Ecto neural progenitor cell (in vitro differentiated cells): ENCODE results near the gene IRS1.

Experiments used
- DNase-seq: peaks from one replicate; pipeline ENCODE4 v3.0.0-alpha.2; 2018; ENCODE audit warnings: low spot score

The IRS1 gene

GRCh38 chr2:226687641-226688253 lies 111.9 kb downstream of the IRS1 start:
- DNase-seq, result no peak

GRCh38 chr2:226684563-226684959 lies 115.1 kb downstream of the IRS1 start:
- no peak for DNase-seq

GRCh38 chr2:226683944-226684562 lies 115.6 kb downstream of the IRS1 start:
- DNase-seq, result no peak

GRCh38 chr2:226683196-226683595 lies 116.4 kb downstream of the IRS1 start:
- DNase-seq, result no peak
